ENCODE data around the gene RPS6KB1. TPM values are rescaled to one million over a fixed set of nuclear protein-coding genes. Genes with fewer than 3 reads are reported as not detected.

RPS6KB1 gene
- total RNA-seq (ENCODE audit: low replicate concordance) = 38.2 and 38.8 TPM in 2 replicates
- long read RNA-seq, full-length matches to known transcripts = 87 of 107 reads
- long read RNA-seq, partial matches to known transcripts = 3 of 107 reads
- long read RNA-seq, other reads (novel, unspliced or antisense) = 17 of 107 reads

DNA sequence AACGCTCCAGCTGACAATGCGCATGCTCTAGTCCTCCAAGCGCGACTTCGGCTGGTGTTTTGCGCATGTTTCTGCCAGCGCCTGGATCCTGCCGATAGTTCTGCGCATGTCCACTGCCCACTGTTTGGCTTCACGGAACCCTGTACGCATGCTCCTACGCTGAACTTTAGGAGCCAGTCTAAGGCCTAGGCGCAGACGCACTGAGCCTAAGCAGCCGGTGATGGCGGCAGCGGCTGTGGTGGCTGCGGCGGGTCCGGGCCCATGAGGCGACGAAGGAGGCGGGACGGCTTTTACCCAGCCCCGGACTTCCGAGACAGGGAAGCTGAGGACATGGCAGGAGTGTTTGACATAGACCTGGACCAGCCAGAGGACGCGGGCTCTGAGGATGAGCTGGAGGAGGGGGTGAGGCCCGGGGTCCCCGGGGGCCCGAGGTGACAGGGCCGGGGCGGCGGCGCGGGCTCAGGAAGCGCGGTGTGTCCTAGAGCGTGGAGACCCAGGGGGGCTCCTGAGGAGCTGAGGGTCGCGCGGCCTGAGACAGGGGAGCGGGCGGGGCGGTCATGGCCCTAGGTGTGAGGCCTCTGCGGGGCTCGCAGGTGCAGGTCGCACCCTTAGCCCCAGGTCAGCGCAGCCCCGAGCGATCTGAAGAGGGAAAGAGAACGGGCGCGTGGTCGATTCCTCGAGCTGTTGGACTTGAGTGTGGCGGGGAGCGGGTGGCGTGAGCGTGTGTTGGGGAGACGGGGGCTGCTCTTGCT is at the start of gene RPS6KB1, which contains the start of gene TUBD1:
Gene RPS6KB1, plus strand, starts transcription at position 198 of the 752 bp plus-strand sequence. Its CDS starts 64 bp downstream, at position 262.
Gene TUBD1, minus strand, starts transcription at position 20 of the 752 bp plus-strand sequence. CDS start 1,941 bp downstream, outside the sequence.
- Mint-ChIP-seq H3K27ac (peak within 1 kb of the TSS; percentile 95), H3K4me3 (peak within 1 kb of the TSS; percentile 99), H3K9me3 (no peaks in the 10 kb centered on the region), H3K4me1 (ENCODE audit: unreplicated experiment) (peaks cover 11% of the 10 kb centered on the region), H3K27me3 (no peaks in the 10 kb centered on the region), H3K36me3 (peaks cover 5% of the 10 kb centered on the region)
- TF ChIP-seq, protein P1, sequence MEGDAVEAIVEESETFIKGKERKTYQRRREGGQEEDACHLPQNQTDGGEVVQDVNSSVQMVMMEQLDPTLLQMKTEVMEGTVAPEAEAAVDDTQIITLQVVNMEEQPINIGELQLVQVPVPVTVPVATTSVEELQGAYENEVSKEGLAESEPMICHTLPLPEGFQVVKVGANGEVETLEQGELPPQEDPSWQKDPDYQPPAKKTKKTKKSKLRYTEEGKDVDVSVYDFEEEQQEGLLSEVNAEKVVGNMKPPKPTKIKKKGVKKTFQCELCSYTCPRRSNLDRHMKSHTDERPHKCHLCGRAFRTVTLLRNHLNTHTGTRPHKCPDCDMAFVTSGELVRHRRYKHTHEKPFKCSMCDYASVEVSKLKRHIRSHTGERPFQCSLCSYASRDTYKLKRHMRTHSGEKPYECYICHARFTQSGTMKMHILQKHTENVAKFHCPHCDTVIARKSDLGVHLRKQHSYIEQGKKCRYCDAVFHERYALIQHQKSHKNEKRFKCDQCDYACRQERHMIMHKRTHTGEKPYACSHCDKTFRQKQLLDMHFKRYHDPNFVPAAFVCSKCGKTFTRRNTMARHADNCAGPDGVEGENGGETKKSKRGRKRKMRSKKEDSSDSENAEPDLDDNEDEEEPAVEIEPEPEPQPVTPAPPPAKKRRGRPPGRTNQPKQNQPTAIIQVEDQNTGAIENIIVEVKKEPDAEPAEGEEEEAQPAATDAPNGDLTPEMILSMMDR (conservative IDR thresholded peaks at IDR 0.05) = peak; percentile 3
- DNase-seq (ENCODE audit: extremely low spot score, unreplicated experiment) = peak; percentile 94

DNA sequence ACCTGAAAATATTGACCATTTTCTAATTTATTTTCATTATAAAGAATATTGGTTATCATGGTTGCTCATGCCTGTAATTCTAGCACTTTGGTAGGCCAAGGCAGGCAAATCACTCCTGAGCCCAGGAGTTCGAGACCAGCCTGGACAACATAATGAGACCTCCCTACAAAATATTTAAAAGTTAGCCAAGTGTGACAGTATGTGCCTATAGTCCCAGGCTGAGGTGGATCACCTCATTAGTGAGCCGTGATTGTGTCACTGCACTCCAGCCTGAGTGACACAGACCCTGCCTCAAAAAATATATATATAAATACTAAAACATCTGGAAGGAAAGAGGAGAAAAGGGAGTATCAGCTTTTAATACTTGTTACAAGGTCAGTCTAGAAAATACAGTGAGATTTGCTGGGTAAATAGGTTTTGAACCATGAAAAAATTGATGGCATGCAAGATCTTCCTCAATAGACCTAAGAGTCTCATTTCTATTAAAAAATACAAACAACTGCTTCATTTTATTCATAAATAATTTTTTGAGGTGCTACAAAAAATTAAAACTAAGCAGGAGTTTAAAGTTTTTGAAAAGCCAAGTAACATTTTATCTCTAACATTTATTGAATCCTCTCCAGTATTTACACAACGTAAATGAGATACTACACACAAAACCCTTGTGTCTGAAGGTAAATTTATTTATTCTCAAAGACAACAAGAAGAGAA is 47.9 kb upstream of the RPS6KB1 start:
- H3K4me3 Mint-ChIP-seq = peak overlapping the region; percentile 74
- no peak for DNase-seq (ENCODE audit: extremely low spot score, unreplicated experiment)
- peaks cover 52% of the 10 kb centered on the region for H3K4me1 Mint-ChIP-seq (ENCODE audit: unreplicated experiment)
- H3K27me3 Mint-ChIP-seq = no peaks in the 10 kb centered on the region
- peak overlapping the region; percentile 97 for H3K27ac Mint-ChIP-seq
- no peaks in the 10 kb centered on the region for H3K9me3 Mint-ChIP-seq
- TF ChIP-seq, protein P1 (conservative IDR thresholded peaks at IDR 0.05) = no peak
- H3K36me3 Mint-ChIP-seq = peaks cover 27% of the 10 kb centered on the region

DNA sequence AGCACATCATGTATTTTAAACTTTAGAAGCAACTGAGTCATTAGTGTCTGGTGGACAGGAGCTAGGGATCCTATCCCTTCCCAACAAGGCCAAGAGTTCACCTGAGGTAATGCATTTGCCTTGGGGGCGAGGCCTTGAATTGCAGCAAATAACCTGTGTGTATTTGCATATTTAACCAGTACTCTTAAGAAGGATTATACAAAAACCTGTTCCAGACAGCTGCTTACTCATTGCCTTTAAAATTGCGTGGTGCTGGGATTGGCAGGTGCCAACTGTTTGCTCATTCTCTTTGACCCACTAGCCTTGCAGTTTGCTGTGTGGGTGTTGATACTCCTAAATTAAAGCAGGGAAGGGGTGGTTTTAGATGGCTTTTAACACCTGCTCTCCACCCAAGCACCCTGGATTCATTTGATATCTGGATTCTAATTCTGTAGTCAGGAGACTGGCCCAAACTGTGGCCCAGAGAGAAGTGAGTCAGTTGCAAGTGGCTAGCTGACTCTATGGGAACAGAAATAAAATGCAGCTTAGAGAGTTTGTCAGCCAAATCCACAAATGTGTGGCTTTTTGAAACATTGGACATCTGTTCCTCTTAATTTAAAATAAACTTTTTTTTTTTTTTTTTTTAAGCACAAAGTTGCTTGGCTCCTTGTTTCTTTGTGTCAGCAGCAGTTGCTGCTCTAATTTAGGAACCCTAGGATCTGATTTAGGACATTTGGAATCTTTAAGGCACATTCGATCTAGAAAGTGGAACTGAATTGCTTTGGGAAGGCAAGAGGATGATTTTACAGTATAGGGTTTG is 47.1 kb upstream of the RPS6KB1 start:
- TF ChIP-seq, protein P1 (conservative IDR thresholded peaks at IDR 0.05) = no peak
- Mint-ChIP-seq H3K9me3 (no peaks in the 10 kb centered on the region), H3K4me1 (ENCODE audit: unreplicated experiment) (peaks cover 45% of the 10 kb centered on the region), H3K4me3 (peak overlapping the region; percentile 74), H3K27ac (peak overlapping the region; percentile 97), H3K27me3 (no peaks in the 10 kb centered on the region), H3K36me3 (peaks cover 19% of the 10 kb centered on the region)
- no peak for DNase-seq (ENCODE audit: extremely low spot score, unreplicated experiment)

DNA sequence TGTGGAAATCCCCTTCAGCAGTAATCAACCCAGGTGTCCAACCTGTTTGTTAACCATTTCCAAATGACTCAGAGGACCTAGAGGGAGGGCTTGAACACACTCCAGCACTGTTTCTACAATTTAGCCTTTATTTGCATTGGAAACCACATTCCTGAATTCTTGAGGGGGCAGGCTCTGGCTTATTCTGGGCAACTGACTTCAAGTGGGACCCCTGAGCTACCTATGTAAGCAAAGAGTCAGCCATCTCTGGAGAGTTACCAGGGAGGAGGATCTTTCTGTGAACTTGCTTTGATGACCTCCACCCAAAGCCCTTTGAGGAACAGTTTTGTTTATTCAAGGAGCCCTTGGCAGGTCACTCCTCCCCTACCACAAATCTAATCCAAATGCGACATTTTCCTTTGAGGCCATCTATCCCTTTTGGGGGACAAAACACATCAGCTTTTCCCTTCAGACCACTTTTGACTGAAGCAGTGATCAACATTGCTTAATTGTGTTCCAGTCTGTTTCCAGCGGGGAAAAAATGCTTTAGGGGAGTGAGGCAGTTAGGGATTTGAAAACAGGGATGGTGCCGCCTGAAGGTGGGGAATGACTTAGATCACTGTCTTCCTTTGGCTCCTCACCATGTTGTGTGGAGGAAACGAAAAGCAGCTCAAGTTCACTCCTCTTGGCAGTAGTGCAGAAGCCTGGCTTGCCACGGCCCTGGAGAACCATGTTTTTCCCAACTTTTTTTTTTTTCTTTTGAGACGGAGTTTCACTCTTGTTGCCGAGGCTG is 46.3 kb upstream of the RPS6KB1 start:
- Mint-ChIP-seq H3K4me1 (ENCODE audit: unreplicated experiment) (peaks cover 39% of the 10 kb centered on the region), H3K27ac (peak overlapping the region; percentile 97), H3K36me3 (peaks cover 12% of the 10 kb centered on the region), H3K9me3 (no peaks in the 10 kb centered on the region), H3K27me3 (no peaks in the 10 kb centered on the region), H3K4me3 (peak overlapping the region; percentile 74)
- TF ChIP-seq, protein P1 (conservative IDR thresholded peaks at IDR 0.05) = no peak
- DNase-seq (ENCODE audit: extremely low spot score, unreplicated experiment) = no peak

DNA sequence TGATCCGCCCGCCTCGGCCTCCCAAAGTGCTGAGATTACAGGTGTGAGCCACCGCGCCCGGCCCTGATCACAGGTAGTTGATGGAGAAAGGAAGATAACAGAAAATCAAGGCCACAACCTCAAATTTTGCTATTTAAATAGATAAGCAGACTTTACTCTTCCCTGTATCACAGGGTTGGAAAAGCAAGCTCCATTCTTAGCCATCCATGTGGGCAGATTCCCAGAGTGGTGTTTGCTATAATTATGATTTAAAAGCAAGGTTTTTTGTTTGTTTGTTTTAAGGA is 44.6 kb upstream of the RPS6KB1 start:
- no peak for DNase-seq (ENCODE audit: extremely low spot score, unreplicated experiment)
- Mint-ChIP-seq H3K27me3 (no peaks in the 10 kb centered on the region), H3K9me3 (peaks cover 3% of the 10 kb centered on the region), H3K4me1 (ENCODE audit: unreplicated experiment) (peaks cover 48% of the 10 kb centered on the region), H3K36me3 (peaks cover 1% of the 10 kb centered on the region), H3K4me3 (no peak overlapping the region), H3K27ac (peak overlapping the region; percentile 86)
- TF ChIP-seq, protein P1 (conservative IDR thresholded peaks at IDR 0.05) = no peak
